ENCODE measurements around the gene HCK. TPM values are rescaled to one million over a fixed set of nuclear protein-coding genes. Genes with fewer than 3 reads are reported as not detected.
A peak's percentile ranks its signal among the peaks of the same experiment; 100 is the strongest.

Gene HCK
- total and polyA plus RNA-seq, 9 of the 15 experiments (the other 6 are each of a cell fraction or from before 2014, with no cell fraction given): 0.09 to 0.51 (median 0.27) TPM; not detected in 6

GRCh38 chr20:32130965-32131364 is 78.9 kb downstream of the HCK start:
- no peak overlapping the region for H3K9ac ChIP-seq (ENCODE audit: insufficient read depth in 1 of 2, low read depth in 2 of 2, low read length in 2 of 2)
- H3K36me3 ChIP-seq (ENCODE audit: control insufficient read depth, insufficient read depth, low read length): peaks cover 44% of the 10 kb centered on the region; the same call in 2 of the 3 replicates
- DNase-seq (ENCODE audit: extremely low read depth in 1 of 4, low spot score in 3 of 4) (no peak), ATAC-seq (no peak), FAIRE-seq (peak; percentile 57)
- H3K9me1 ChIP-seq (ENCODE audit: control insufficient read depth, insufficient read depth, low read length): no peaks in the 10 kb centered on the region
- no peak overlapping the region for H3K4me3 ChIP-seq
- no TSS peak for BruUV-seq (replicated peaks)
- intact Hi-C loops (cut with micrococcal nuclease): no loop called here
- no peak overlapping the region for H3K4me2 ChIP-seq (ENCODE audit: insufficient read depth, low read length)
- in situ Hi-C loops (cut with MboI): no loop called here
- H4K20me1 ChIP-seq (replicated peaks; ENCODE audit: control insufficient read depth, insufficient read depth, low read length): peaks cover 29% of the 10 kb centered on the region
- no peaks in the 10 kb centered on the region for H3K4me1 ChIP-seq (replicated peaks in 1 of 2; ENCODE audit: control insufficient read depth in 2 of 2, insufficient read depth in 2 of 2, low read length in 2 of 2)
- 39% methylated on average over 2 of the region's 2 CpGs for WGBS (ENCODE audit: insufficient coverage, low coverage, missing lambda C conversion rate)
- ChIA-PET POLR2A (interaction anchor here (0.6 kb wide), 1 partner anchor 40 kb away, joined by 3 read pairs; no protein-coding TSS in a partner anchor), CTCF (ENCODE audit: low intra/inter-chr PET ratio) (no interaction called here)
- TF ChIP-seq KDM5B (IDR thresholded peaks at IDR 0.05; ENCODE audit: insufficient replicate concordance, low read depth, low read length) (no peak), MAFG (tag; conservative IDR thresholded peaks at IDR 0.05) (no peak), NFRKB (IDR thresholded peaks at IDR 0.05; ENCODE audit: low read depth) (no peak), IRF9 (tag; IDR thresholded peaks at IDR 0.05) (no peak), RBBP5 (IDR thresholded peaks at IDR 0.05; ENCODE audit: borderline replicate concordance, insufficient read depth, low read length, poor library complexity, severe bottlenecking) (no peak), IFI16 (CRISPR knock-in tag; IDR thresholded peaks at IDR 0.05) (no peak), PHF21A (IDR thresholded peaks at IDR 0.05; ENCODE audit: borderline replicate concordance, low read depth) (no peak)
- TF ChIP-seq, protein P1, sequence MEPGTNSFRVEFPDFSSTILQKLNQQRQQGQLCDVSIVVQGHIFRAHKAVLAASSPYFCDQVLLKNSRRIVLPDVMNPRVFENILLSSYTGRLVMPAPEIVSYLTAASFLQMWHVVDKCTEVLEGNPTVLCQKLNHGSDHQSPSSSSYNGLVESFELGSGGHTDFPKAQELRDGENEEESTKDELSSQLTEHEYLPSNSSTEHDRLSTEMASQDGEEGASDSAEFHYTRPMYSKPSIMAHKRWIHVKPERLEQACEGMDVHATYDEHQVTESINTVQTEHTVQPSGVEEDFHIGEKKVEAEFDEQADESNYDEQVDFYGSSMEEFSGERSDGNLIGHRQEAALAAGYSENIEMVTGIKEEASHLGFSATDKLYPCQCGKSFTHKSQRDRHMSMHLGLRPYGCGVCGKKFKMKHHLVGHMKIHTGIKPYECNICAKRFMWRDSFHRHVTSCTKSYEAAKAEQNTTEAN (CRISPR knock-in tag; IDR thresholded peaks at IDR 0.05): no peak
- TF ChIP-seq, protein P2, sequence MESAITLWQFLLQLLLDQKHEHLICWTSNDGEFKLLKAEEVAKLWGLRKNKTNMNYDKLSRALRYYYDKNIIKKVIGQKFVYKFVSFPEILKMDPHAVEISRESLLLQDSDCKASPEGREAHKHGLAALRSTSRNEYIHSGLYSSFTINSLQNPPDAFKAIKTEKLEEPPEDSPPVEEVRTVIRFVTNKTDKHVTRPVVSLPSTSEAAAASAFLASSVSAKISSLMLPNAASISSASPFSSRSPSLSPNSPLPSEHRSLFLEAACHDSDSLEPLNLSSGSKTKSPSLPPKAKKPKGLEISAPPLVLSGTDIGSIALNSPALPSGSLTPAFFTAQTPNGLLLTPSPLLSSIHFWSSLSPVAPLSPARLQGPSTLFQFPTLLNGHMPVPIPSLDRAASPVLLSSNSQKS (CRISPR knock-in tag; IDR thresholded peaks at IDR 0.05): no peak
- H2AFZ ChIP-seq (ENCODE audit: low read depth, low read length): no peak overlapping the region
- no peaks in the 10 kb centered on the region for H3K27me3 ChIP-seq (ENCODE audit: control insufficient read depth in 2 of 2, insufficient read depth in 2 of 2, low read length in 2 of 2)
- H3K79me2 ChIP-seq (ENCODE audit: control insufficient read depth, insufficient read depth, low read length): peaks cover 47% of the 10 kb centered on the region
- H3K27ac ChIP-seq (ENCODE audit: extremely low read depth, low read depth, low read length): no peak overlapping the region
- H3K9me3 ChIP-seq (replicated peaks; ENCODE audit: control insufficient read depth, insufficient read depth, low read depth, low read length): no peaks in the 10 kb centered on the region

Data from K562 (cell line).